Measurements from ENCODE around the gene SRC. TPM values are rescaled to one million over a fixed set of nuclear protein-coding genes. Genes with fewer than 3 reads are reported as not detected.

The SRC gene
- polyA plus RNA-seq, 1 of the 3 experiments (the other 2 are of a cell fraction): 23.8 TPM

- Histone ChIP-seq H3K4me3 (ENCODE audit: low read depth in 2 of 2, low read length in 1 of 2) (no peak overlapping the region), H3K9me3 (no peaks in the 10 kb centered on the region), H3F3A (replicated peaks; ENCODE audit: insufficient read depth) (peaks cover 28% of the 10 kb centered on the region), H3K27ac (ENCODE audit: low read depth in 2 of 2, low read length in 1 of 2) (no peak overlapping the region), H4K20me1 (ENCODE audit: insufficient read depth) (no peaks in the 10 kb centered on the region; the same call in 1 of the 2 replicates), H3K36me3 (replicated peaks in 1 of 2; ENCODE audit: control insufficient read depth in 1 of 2, insufficient read depth in 2 of 2, low read length in 1 of 2) (peaks cover 5 to 28% of the 10 kb centered on the region in 2 experiments), H3K4me2 (no peak overlapping the region), H3K27me3 (ENCODE audit: insufficient read depth) (no peaks in the 10 kb centered on the region), H3K9ac (no peak overlapping the region), H2AFZ (ENCODE audit: low read depth) (no peak overlapping the region), H3K9me2 (no peaks in the 10 kb centered on the region), H3K79me2 (ENCODE audit: insufficient read depth) (peaks cover 67% of the 10 kb centered on the region), H3K4me1 (ENCODE audit: control insufficient read depth in 1 of 2, insufficient read depth in 2 of 2, low read depth in 1 of 2, low read length in 1 of 2) (no peaks in the 10 kb centered on the region; a peak in 1 of 4 replicates)
- TF ChIP-seq GABPA (IDR thresholded peaks at IDR 0.05; ENCODE audit: low read depth) (no peak), FOXJ3 (CRISPR knock-in tag; IDR thresholded peaks at IDR 0.05) (no peak), MAX (IDR thresholded peaks at IDR 0.05; ENCODE audit: low read depth) (no peak), FOXM1 (IDR thresholded peaks at IDR 0.05; ENCODE audit: low read depth) (no peak), RFX5 (IDR thresholded peaks at IDR 0.05; ENCODE audit: low read length) (no peak), EZH2phosphoT487 (IDR thresholded peaks at IDR 0.05; ENCODE audit: borderline replicate concordance, low read depth) (no peak), IRF3 (IDR thresholded peaks at IDR 0.05; ENCODE audit: low read depth, low read length) (no peak), YY1 (IDR thresholded peaks at IDR 0.05; ENCODE audit: low read depth) (no peak)
- ChIA-PET CTCF (interaction anchor here (1.2 to 4.4 kb wide), 3 partner anchors 9 to 15 kb away, joined by 3 to 31 read pairs (median 5); no protein-coding TSS in a partner anchor), POLR2A (interaction anchor here (0.9 kb wide), 1 partner anchor 50 kb away, joined by 3 read pairs; no protein-coding TSS in a partner anchor)
- WGBS (ENCODE audit: low lambda C conversion rate): 92% methylated on average over 3 of the region's 3 CpGs
- no peak for DNase-seq
Observed at GRCh38 chr20:37372441-37372840, 26.5 kb downstream of the SRC start.

DNA sequence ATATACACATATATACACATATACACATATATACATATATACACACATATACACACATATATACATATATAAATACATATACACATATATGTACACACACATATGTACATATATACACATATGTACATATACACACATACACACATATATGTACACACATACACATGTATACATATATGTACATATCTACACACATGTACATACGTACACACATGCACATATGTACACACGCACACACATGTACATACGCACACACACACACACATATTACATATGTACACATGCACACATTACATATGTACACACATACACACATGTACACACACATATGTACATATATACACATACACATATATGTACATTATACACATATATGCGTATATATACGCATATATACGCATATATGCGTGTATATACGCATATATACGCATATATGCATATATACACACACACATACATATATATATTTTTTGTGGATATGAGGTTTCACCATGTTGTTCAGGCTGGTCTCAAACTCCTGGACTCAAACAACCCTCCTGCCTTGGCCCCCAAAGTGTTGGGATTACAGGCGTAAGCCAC lies 27.2 kb downstream of the SRC start:
- CTCF ChIA-PET: interaction anchor here (1.0 to 4.4 kb wide), 4 partner anchors 10 to 162 kb away, joined by 3 to 31 read pairs (median 4); no protein-coding TSS in a partner anchor

More for the DNA sequence above, 27.2 kb downstream of the SRC start:
- POLR2A ChIA-PET: no interaction called here
- no peak for DNase-seq
- Histone ChIP-seq H3K9me2 (no peaks in the 10 kb centered on the region), H4K20me1 (ENCODE audit: insufficient read depth) (no peaks in the 10 kb centered on the region; the same call in 1 of the 2 replicates), H3K9me3 (no peaks in the 10 kb centered on the region), H3K4me1 (ENCODE audit: control insufficient read depth in 1 of 2, insufficient read depth in 2 of 2, low read depth in 1 of 2, low read length in 1 of 2) (no peaks in the 10 kb centered on the region; a peak in 1 of 4 replicates), H3F3A (replicated peaks; ENCODE audit: insufficient read depth) (peaks cover 23% of the 10 kb centered on the region), H3K4me2 (no peak overlapping the region), H3K79me2 (ENCODE audit: insufficient read depth) (peaks cover 69% of the 10 kb centered on the region), H3K4me3 (ENCODE audit: low read depth in 2 of 2, low read length in 1 of 2) (no peak overlapping the region), H3K36me3 (replicated peaks in 1 of 2; ENCODE audit: control insufficient read depth in 1 of 2, insufficient read depth in 2 of 2, low read length in 1 of 2) (peaks cover 5 to 22% of the 10 kb centered on the region in 2 experiments), H3K9ac (no peak overlapping the region), H3K27me3 (ENCODE audit: insufficient read depth) (no peaks in the 10 kb centered on the region), H3K27ac (ENCODE audit: low read depth in 2 of 2, low read length in 1 of 2) (no peak overlapping the region), H2AFZ (ENCODE audit: low read depth) (no peak overlapping the region)
- no peak for TF ChIP-seq CTCF (IDR thresholded peaks at IDR 0.05)
- 94% methylated on average over 10 of the region's 10 CpGs for WGBS (ENCODE audit: low lambda C conversion rate)

All from SK-N-SH (cell line).